GM19452 (cell line): ENCODE data around the gene CYFIP2.

Experiments used
- ATAC-seq: cut with Tn5 transposase; IDR thresholded peaks from one replicate; pipeline ENCODE4 v1.9.1; 2021; ENCODE audit not compliant: unreplicated experiment

The CYFIP2 gene

GRCh38 chr5:157312492-157312891 lies 46.6 kb downstream of the CYFIP2 start:
- peak; percentile 84 for ATAC-seq

- ATAC-seq, result no peak
Observed at GRCh38 chr5:157322581-157322980, 56.7 kb downstream of the CYFIP2 start.

- ATAC-seq, result no peak
Observed at GRCh38 chr5:157323107-157323706, 57.3 kb downstream of the CYFIP2 start.

GRCh38 chr5:157324237-157324636 lies 58.3 kb downstream of the CYFIP2 start:
- no peak for ATAC-seq

- ATAC-seq, result no peak
Observed at GRCh38 chr5:157326440-157327005, 60.6 kb downstream of the CYFIP2 start.

GRCh38 chr5:157327771-157328170 lies 61.8 kb downstream of the CYFIP2 start:
- ATAC-seq, result no peak

GRCh38 chr5:157328277-157328912 lies 62.5 kb downstream of the CYFIP2 start:
- peak; percentile 88 for ATAC-seq

GRCh38 chr5:157331807-157332206 lies 65.9 kb downstream of the CYFIP2 start:
- ATAC-seq, result no peak

- ATAC-seq, result no peak
Observed at GRCh38 chr5:157335534-157336422, 69.9 kb downstream of the CYFIP2 start.

GRCh38 chr5:157336423-157336744 lies 70.5 kb downstream of the CYFIP2 start:
- ATAC-seq, result no peak

- ATAC-seq, result no peak
Observed at GRCh38 chr5:157339409-157339808, 73.5 kb downstream of the CYFIP2 start.

GRCh38 chr5:157342822-157343402 lies 77.0 kb downstream of the CYFIP2 start:
- no peak for ATAC-seq

- no peak for ATAC-seq
Observed at GRCh38 chr5:157343842-157344790, 78.2 kb downstream of the CYFIP2 start.

- no peak for ATAC-seq
Observed at GRCh38 chr5:157345067-157345466, 79.1 kb downstream of the CYFIP2 start.

GRCh38 chr5:157345485-157345884 lies 79.6 kb downstream of the CYFIP2 start:
- no peak for ATAC-seq

GRCh38 chr5:157347301-157348048 lies 81.6 kb downstream of the CYFIP2 start:
- no peak for ATAC-seq

GRCh38 chr5:157348049-157348400 lies 82.1 kb downstream of the CYFIP2 start:
- ATAC-seq, result no peak

GRCh38 chr5:157350939-157351801 lies 85.2 kb downstream of the CYFIP2 start:
- peak; percentile 53 for ATAC-seq

GRCh38 chr5:157351802-157352092 lies 85.8 kb downstream of the CYFIP2 start:
- no peak for ATAC-seq
